Measurements from ENCODE around the gene BMP10. TPM values are rescaled to one million over a fixed set of nuclear protein-coding genes. Genes with fewer than 3 reads are reported as not detected.

BMP10 gene
- polyA plus RNA-seq, 1 donor (not counting 4 experiments of a cell fraction or from before 2014, with no cell fraction given): 0.05 TPM

GRCh38 chr2:68916226-68916625, 45.0 kb upstream of the BMP10 start:
- Histone ChIP-seq H3K27ac (ENCODE audit: control insufficient read depth, insufficient read depth, low read length) (no peak overlapping the region), H3K4me3 (ENCODE audit: control insufficient read depth in 2 of 3, extremely low read depth in 1 of 3, insufficient read depth in 2 of 3, low read depth in 1 of 3, low read length in 3 of 3) (no peak overlapping the region), H3K36me3 (ENCODE audit: control insufficient read depth in 2 of 2, extremely low read depth in 1 of 2, insufficient read depth in 2 of 2, low read length in 2 of 2) (no peaks in the 10 kb centered on the region), H3K9ac (ENCODE audit: control insufficient read depth, extremely low read depth, insufficient read depth, low read length) (no peak overlapping the region), H3K27me3 (ENCODE audit: control insufficient read depth, extremely low read depth, insufficient read depth, low read length) (no peaks in the 10 kb centered on the region), H3K4me2 (ENCODE audit: control insufficient read depth, extremely low read depth, insufficient read depth, low read depth, low read length) (no peak overlapping the region), H3K4me1 (ENCODE audit: control insufficient read depth, extremely low read depth, insufficient read depth, low read length) (peaks cover 32% of the 10 kb centered on the region), H4K20me1 (ENCODE audit: control insufficient read depth, extremely low read depth, insufficient read depth, low read length) (no peaks in the 10 kb centered on the region), H2AFZ (ENCODE audit: control insufficient read depth, low read length) (no peak overlapping the region), H3K79me2 (ENCODE audit: control insufficient read depth, insufficient read depth, low read length) (no peaks in the 10 kb centered on the region), H3K9me1 (ENCODE audit: control insufficient read depth, extremely low read depth, insufficient read depth, low read length) (no peaks in the 10 kb centered on the region), H3K9me3 (ENCODE audit: control insufficient read depth, low read depth, low read length) (no peaks in the 10 kb centered on the region)
- TF ChIP-seq, protein P1, sequence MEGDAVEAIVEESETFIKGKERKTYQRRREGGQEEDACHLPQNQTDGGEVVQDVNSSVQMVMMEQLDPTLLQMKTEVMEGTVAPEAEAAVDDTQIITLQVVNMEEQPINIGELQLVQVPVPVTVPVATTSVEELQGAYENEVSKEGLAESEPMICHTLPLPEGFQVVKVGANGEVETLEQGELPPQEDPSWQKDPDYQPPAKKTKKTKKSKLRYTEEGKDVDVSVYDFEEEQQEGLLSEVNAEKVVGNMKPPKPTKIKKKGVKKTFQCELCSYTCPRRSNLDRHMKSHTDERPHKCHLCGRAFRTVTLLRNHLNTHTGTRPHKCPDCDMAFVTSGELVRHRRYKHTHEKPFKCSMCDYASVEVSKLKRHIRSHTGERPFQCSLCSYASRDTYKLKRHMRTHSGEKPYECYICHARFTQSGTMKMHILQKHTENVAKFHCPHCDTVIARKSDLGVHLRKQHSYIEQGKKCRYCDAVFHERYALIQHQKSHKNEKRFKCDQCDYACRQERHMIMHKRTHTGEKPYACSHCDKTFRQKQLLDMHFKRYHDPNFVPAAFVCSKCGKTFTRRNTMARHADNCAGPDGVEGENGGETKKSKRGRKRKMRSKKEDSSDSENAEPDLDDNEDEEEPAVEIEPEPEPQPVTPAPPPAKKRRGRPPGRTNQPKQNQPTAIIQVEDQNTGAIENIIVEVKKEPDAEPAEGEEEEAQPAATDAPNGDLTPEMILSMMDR (optimal IDR thresholded peaks at IDR 0.05 in 1 of 3, IDR thresholded peaks at IDR 0.05 in 1 of 3, conservative IDR thresholded peaks at IDR 0.05 in 1 of 3; ENCODE audit: extremely low read depth in 1 of 3, insufficient read depth in 2 of 3, low read length in 3 of 3): no peak
- no peak for TF ChIP-seq EZH2 (IDR thresholded peaks at IDR 0.05; ENCODE audit: low read length)
- FAIRE-seq (no peak), DNase-seq (ENCODE audit: low read depth, low spot score) (no peak)
- dilution Hi-C loops (cut with MboI; ENCODE audit: extremely low pct_ligation_motif_present, low sequenced_read_pairs): no loop called here

GRCh38 chr2:68915393-68915792, 44.2 kb upstream of the BMP10 start:
- Histone ChIP-seq H3K9me1 (ENCODE audit: control insufficient read depth, extremely low read depth, insufficient read depth, low read length) (no peaks in the 10 kb centered on the region), H4K20me1 (ENCODE audit: control insufficient read depth, extremely low read depth, insufficient read depth, low read length) (no peaks in the 10 kb centered on the region), H3K4me3 (ENCODE audit: control insufficient read depth in 2 of 3, extremely low read depth in 1 of 3, insufficient read depth in 2 of 3, low read depth in 1 of 3, low read length in 3 of 3) (no peak overlapping the region), H3K9me3 (ENCODE audit: control insufficient read depth, low read depth, low read length) (no peaks in the 10 kb centered on the region), H3K9ac (ENCODE audit: control insufficient read depth, extremely low read depth, insufficient read depth, low read length) (no peak overlapping the region), H3K4me1 (ENCODE audit: control insufficient read depth, extremely low read depth, insufficient read depth, low read length) (peaks cover 30% of the 10 kb centered on the region), H2AFZ (ENCODE audit: control insufficient read depth, low read length) (no peak overlapping the region), H3K27ac (ENCODE audit: control insufficient read depth, insufficient read depth, low read length) (no peak overlapping the region), H3K36me3 (ENCODE audit: control insufficient read depth in 2 of 2, extremely low read depth in 1 of 2, insufficient read depth in 2 of 2, low read length in 2 of 2) (no peaks in the 10 kb centered on the region), H3K4me2 (ENCODE audit: control insufficient read depth, extremely low read depth, insufficient read depth, low read depth, low read length) (no peak overlapping the region), H3K27me3 (ENCODE audit: control insufficient read depth, extremely low read depth, insufficient read depth, low read length) (no peaks in the 10 kb centered on the region), H3K79me2 (ENCODE audit: control insufficient read depth, insufficient read depth, low read length) (no peaks in the 10 kb centered on the region)
- TF ChIP-seq, protein P1 (optimal IDR thresholded peaks at IDR 0.05 in 1 of 3, IDR thresholded peaks at IDR 0.05 in 1 of 3, conservative IDR thresholded peaks at IDR 0.05 in 1 of 3; ENCODE audit: extremely low read depth in 1 of 3, insufficient read depth in 2 of 3, low read length in 3 of 3): no peak
- no peak for TF ChIP-seq EZH2 (IDR thresholded peaks at IDR 0.05; ENCODE audit: low read length)
- DNase-seq (ENCODE audit: low read depth, low spot score): no peak
- no peak for FAIRE-seq
- dilution Hi-C loops (cut with MboI; ENCODE audit: extremely low pct_ligation_motif_present, low sequenced_read_pairs): no loop called here
